Measurements from ENCODE around the gene CTAGE1. TPM values are rescaled to one million over a fixed set of nuclear protein-coding genes. Genes with fewer than 3 reads are reported as not detected.
A peak's percentile ranks its signal among the peaks of the same experiment; 100 is the strongest.

Gene CTAGE1
- total and polyA plus RNA-seq, 2 donors from 2014 or later = not detected

DNA sequence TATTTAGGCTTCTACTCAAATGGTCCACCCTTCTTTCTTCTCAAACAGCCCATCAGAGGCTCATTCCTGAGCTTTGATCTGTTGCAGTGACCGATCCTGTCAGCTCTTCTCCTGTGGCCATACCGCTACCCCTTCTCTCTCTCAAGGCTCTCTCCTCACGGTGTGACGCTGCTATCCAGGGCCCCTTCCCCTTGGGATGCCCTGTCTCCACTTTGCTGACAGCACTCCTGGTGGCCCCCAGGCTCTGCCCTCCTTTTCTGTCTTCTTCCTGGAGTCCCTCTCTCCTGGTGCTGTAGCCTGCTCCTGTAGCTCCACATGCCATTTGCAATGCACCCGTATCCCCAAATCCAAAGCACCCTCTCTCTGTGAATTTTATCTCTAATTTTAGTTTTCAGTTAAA, 45.4 kb upstream of the CTAGE1 start:
- Histone ChIP-seq H3K4me1 (ENCODE audit: control insufficient read depth in 2 of 3, insufficient read depth in 2 of 3, low read depth in 1 of 3, low read length in 3 of 3) (peaks cover 0 to 8% (median 4%) of the 10 kb centered on the region in 3 donors), H3K9me3 (ENCODE audit: control insufficient read depth in 2 of 3, insufficient read depth in 1 of 3, low read length in 3 of 3) (no peaks in the 10 kb centered on the region), H3K27ac (ENCODE audit: low read depth in 2 of 2, low read length in 2 of 2) (no peak overlapping the region), H3K27me3 (ENCODE audit: control insufficient read depth, insufficient read depth, low read length) (no peaks in the 10 kb centered on the region), H3K36me3 (ENCODE audit: control insufficient read depth in 2 of 3, insufficient read depth in 3 of 3, low read length in 3 of 3) (no peaks in the 10 kb centered on the region), H3K4me3 (ENCODE audit: low read length in 3 of 3) (no peak overlapping the region), H3K9ac (ENCODE audit: low read length in 3 of 3) (no peak overlapping the region)
- TF ChIP-seq, protein P1, sequence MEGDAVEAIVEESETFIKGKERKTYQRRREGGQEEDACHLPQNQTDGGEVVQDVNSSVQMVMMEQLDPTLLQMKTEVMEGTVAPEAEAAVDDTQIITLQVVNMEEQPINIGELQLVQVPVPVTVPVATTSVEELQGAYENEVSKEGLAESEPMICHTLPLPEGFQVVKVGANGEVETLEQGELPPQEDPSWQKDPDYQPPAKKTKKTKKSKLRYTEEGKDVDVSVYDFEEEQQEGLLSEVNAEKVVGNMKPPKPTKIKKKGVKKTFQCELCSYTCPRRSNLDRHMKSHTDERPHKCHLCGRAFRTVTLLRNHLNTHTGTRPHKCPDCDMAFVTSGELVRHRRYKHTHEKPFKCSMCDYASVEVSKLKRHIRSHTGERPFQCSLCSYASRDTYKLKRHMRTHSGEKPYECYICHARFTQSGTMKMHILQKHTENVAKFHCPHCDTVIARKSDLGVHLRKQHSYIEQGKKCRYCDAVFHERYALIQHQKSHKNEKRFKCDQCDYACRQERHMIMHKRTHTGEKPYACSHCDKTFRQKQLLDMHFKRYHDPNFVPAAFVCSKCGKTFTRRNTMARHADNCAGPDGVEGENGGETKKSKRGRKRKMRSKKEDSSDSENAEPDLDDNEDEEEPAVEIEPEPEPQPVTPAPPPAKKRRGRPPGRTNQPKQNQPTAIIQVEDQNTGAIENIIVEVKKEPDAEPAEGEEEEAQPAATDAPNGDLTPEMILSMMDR (IDR thresholded peaks at IDR 0.05; ENCODE audit: borderline replicate concordance, extremely low read depth, insufficient read depth) = no peak
- no peak for DNase-seq
- intact Hi-C loops (cut with DNase I) = no loop called here
- no peak for FAIRE-seq

DNA sequence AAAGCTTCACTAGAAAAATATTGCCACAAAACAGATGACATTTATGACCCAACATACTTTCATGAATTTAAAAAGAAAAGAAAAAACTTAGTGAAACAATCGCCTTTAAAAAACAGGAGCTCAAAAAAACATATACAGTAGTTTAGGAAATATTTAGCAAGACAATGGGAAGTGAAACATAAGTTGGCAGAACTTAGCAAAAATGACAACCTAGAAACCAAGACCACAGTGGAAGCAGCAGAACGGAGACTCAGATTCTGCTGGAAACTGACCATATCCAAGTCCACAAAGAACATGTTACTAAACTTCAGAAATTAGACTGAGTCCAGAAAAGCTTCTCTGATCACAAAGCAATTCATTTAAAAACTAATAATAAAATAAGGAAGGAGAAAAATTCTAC, 41.8 kb upstream of the CTAGE1 start:
- no peaks in the 10 kb centered on the region for H3K4me1 ChIP-seq (ENCODE audit: control insufficient read depth in 2 of 3, insufficient read depth in 2 of 3, low read depth in 1 of 3, low read length in 3 of 3)
- no peak overlapping the region for H3K27ac ChIP-seq (ENCODE audit: low read depth in 2 of 2, low read length in 2 of 2)
- H3K9ac ChIP-seq (ENCODE audit: low read length in 3 of 3) = no peak overlapping the region
- H3K27me3 ChIP-seq (ENCODE audit: control insufficient read depth, insufficient read depth, low read length) = no peaks in the 10 kb centered on the region
- TF ChIP-seq, protein P1 (IDR thresholded peaks at IDR 0.05; ENCODE audit: borderline replicate concordance, extremely low read depth, insufficient read depth) = no peak
- no peak overlapping the region for H3K4me3 ChIP-seq (ENCODE audit: low read length in 3 of 3)
- DNase-seq (no peak), FAIRE-seq (no peak)
- no peaks in the 10 kb centered on the region for H3K9me3 ChIP-seq (ENCODE audit: control insufficient read depth in 2 of 3, insufficient read depth in 1 of 3, low read length in 3 of 3)
- intact Hi-C loops (cut with DNase I) = no loop called here
- no peaks in the 10 kb centered on the region for H3K36me3 ChIP-seq (ENCODE audit: control insufficient read depth in 2 of 3, insufficient read depth in 3 of 3, low read length in 3 of 3)

DNA sequence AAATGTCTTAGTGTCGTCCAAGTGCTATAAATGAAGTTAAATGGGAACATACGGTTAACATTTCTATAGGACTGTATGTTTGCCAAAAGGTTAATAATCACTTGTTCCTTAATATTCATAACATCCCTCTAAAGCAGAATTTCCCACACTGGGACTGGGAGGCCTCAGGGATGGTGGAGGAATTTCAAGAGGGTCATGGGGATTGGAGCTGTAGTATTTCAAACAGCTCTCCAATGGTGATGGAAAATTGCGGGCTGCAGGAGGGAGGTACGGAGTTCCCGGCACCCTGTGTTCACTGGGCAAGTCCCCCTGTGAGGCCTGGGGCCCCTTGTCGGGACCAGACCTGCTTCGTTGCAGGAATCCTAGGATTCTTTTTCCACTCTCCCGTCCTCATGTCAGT, 39.8 kb upstream of the CTAGE1 start:
- no peak for DNase-seq
- no peaks in the 10 kb centered on the region for H3K27me3 ChIP-seq (ENCODE audit: control insufficient read depth, insufficient read depth, low read length)
- TF ChIP-seq, protein P1 (IDR thresholded peaks at IDR 0.05; ENCODE audit: borderline replicate concordance, extremely low read depth, insufficient read depth) = no peak
- H3K9me3 ChIP-seq (ENCODE audit: control insufficient read depth in 2 of 3, insufficient read depth in 1 of 3, low read length in 3 of 3) = no peaks in the 10 kb centered on the region
- intact Hi-C loops (cut with DNase I) = no loop called here
- no peak overlapping the region for H3K9ac ChIP-seq (ENCODE audit: low read length in 3 of 3)
- no peaks in the 10 kb centered on the region for H3K36me3 ChIP-seq (ENCODE audit: control insufficient read depth in 2 of 3, insufficient read depth in 3 of 3, low read length in 3 of 3)
- no peak for FAIRE-seq
- no peak overlapping the region for H3K27ac ChIP-seq (ENCODE audit: low read depth in 2 of 2, low read length in 2 of 2)
- no peak overlapping the region for H3K4me3 ChIP-seq (ENCODE audit: low read length in 3 of 3)
- peaks cover 0 to 2% (median 0%) of the 10 kb centered on the region in 3 donors for H3K4me1 ChIP-seq (ENCODE audit: control insufficient read depth in 2 of 3, insufficient read depth in 2 of 3, low read depth in 1 of 3, low read length in 3 of 3)

DNA sequence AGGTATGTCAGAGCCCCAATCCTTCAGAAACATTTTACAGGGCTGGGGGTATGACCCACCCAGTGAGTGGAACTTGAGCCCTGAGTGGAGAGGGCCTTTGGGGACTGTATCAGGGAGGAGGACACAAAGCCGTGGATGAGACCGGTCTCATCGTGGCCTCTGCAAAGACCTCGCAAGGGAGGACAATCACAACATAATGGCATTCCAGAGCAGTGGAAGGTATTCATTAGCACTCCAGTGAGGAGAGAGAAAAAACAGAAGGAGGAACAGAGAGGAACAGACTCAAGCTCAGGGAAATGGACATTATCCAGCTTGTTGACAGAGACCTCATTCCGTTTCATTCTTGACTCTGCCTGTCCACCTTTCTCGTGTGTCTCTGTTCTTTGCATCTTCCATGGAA, 38.8 kb upstream of the CTAGE1 start:
- FAIRE-seq (no peak), DNase-seq (peak in 1 of 5 donors; percentile 9)
- Histone ChIP-seq H3K9me3 (ENCODE audit: control insufficient read depth in 2 of 3, insufficient read depth in 1 of 3, low read length in 3 of 3) (no peaks in the 10 kb centered on the region), H3K27ac (ENCODE audit: low read depth in 2 of 2, low read length in 2 of 2) (no peak overlapping the region), H3K27me3 (ENCODE audit: control insufficient read depth, insufficient read depth, low read length) (no peaks in the 10 kb centered on the region), H3K4me1 (ENCODE audit: control insufficient read depth in 2 of 3, insufficient read depth in 2 of 3, low read depth in 1 of 3, low read length in 3 of 3) (peaks cover 0 to 2% (median 0%) of the 10 kb centered on the region in 3 donors), H3K4me3 (ENCODE audit: low read length in 3 of 3) (no peak overlapping the region), H3K36me3 (ENCODE audit: control insufficient read depth in 2 of 3, insufficient read depth in 3 of 3, low read length in 3 of 3) (no peaks in the 10 kb centered on the region), H3K9ac (ENCODE audit: low read length in 3 of 3) (no peak overlapping the region)
- intact Hi-C loops (cut with DNase I) = no loop called here
- TF ChIP-seq, protein P1 (IDR thresholded peaks at IDR 0.05; ENCODE audit: borderline replicate concordance, extremely low read depth, insufficient read depth) = no peak

Measured in kidney (tissue), 14 donors.